Heart right ventricle (tissue), 16 donors: Measurements from ENCODE around the gene FFAR4. TPM values are rescaled to one million over a fixed set of nuclear protein-coding genes. Genes with fewer than 3 reads are reported as not detected.
"Not testable (repeated sequence)": the region's sequence is repeated elsewhere in the genome, so short reads cannot be mapped to it uniquely, and the experiment has no call there.

ENCODE experiments used
- ATAC-seq, 8 donors: fragments of 200-7000 bp; cut with Tn5 transposase; one replicate each; pipeline ENCODE4 v1.9.1; 2020; ENCODE audit warnings: mild to moderate bottlenecking in 8 of 8, moderate library complexity in 8 of 8, moderate number of reproducible peaks in 1 of 8
- DNase-seq, 2 donors: peaks; one replicate each; pipeline ENCODE4 v3.0.0-alpha.2; 2020
- H3K27ac ChIP-seq, 10 donors: fragments of 200-600 bp; sonication (generic) in 2 of 10; one replicate each; pipeline versions ENCODE4 v1.5.0 to v1.8.0; 2020 to 2022; ENCODE audit warnings: mild to moderate bottlenecking in 3 of 10
- H3K27me3 ChIP-seq, 7 donors: fragments of 200-600 bp; one replicate each; pipeline ENCODE4 v1.8.0; 2021 to 2022; ENCODE audit warnings: mild to moderate bottlenecking in 2 of 7
- H3K36me3 ChIP-seq, 9 donors: fragments of 200-600 bp; sonication (generic) in 1 of 9; one replicate each; pipeline versions ENCODE4 v1.5.0 to v1.8.0; 2020 to 2022; ENCODE audit warnings: mild to moderate bottlenecking in 2 of 9
- H3K4me1 ChIP-seq, 9 donors: fragments of 200-600 bp; sonication (generic) in 1 of 9; one replicate each; pipeline versions ENCODE4 v1.5.0 to v1.8.0; 2020 to 2022; ENCODE audit warnings: mild to moderate bottlenecking in 4 of 9
- H3K4me3 ChIP-seq, 10 donors: fragments of 200-600 bp; sonication (generic) in 2 of 10; one replicate each; pipeline versions ENCODE4 v1.5.0 to v1.8.0; 2020 to 2022; ENCODE audit warnings: mild to moderate bottlenecking in 7 of 10, moderate library complexity in 2 of 10
- H3K9me3 ChIP-seq, 11 donors: fragments of 200-600 bp in 10 of 11; sonication (generic) in 2 of 11; one replicate each; pipeline versions ENCODE4 v1.5.0 to v1.8.0; 2013 to 2022; ENCODE audit warnings: mild to moderate bottlenecking in 2 of 11, control low read depth in 1 of 11, moderate library complexity in 1 of 11
- WGBS, 2 donors: extraction: QIAGEN DNeasy Blood & Tissue Kit; methylation state at CpG; one replicate each; pipeline ENCODE4 v1.1.7; 2013; ENCODE audit warnings: inconsistent platforms in 1 of 2; 5-methylcytosine and 5-hydroxymethylcytosine counted together
- intact Hi-C, 10 donors: fragments of 100-400 bp; cut with DNase I; formaldehyde crosslinking; loops; one replicate each; pipeline versions ENCODE4 v1.11.1 to v1.14.2; 2022
- polyA plus RNA-seq, 2 donors: library from polyadenylated mRNA; stranded (reverse); fragments of 200-250 nt; gene quantifications; one replicate each; pipeline ENCODE4 v1.2.3, GENCODE V29; 2013
- total RNA-seq, 10 donors: library from RNA; stranded (reverse); fragmentation: NEBNext Ultra II Directional in 3 of 10; extraction: Animal tissue kit (Norgen Biotek cat#: 25700) in 3 of 10; gene quantifications; one replicate each; pipeline versions ENCODE4 v1.2.1 to v1.2.4, GENCODE V29; 2021 to 2023
- TF ChIP-seq, protein P1 (sequence below), 9 donors: fragments of 200-600 bp; sonication (generic) in 2 of 9; IDR thresholded peaks; one replicate each; pipeline versions ENCODE4 v1.5.0 to v1.8.0; 2021 to 2022; ENCODE audit warnings: antibody characterized with exemption in 9 of 9, mild to moderate bottlenecking in 5 of 9, moderate library complexity in 1 of 9
- donor health status: Arrhythmogenic right ventricular cardiomyopathy.
- donor health status: ischemic (EF 13 %, LVEDD 7.1; RV severe dilation, severe dysfunction).
- donor health status: healthy with polysubstance abuse.
- donor health status: DM: no; HTN: yes; CAD: no.
- donor health status: DM: no; HTN: no; CAD: no.
- donor health status: ischemic (EF 25% LVEDD 6.9; RV normal size, moderate dysfunction).
- donor health status: ischemic (EF 25% LVEDD 5.7; RV mildly dilated, moderate dysfunction).
- donor health status: healthy.
- donor health status: DM: yes; HTN: yes; CAD: no.
- donor health status: Ischemic cardiomyopathy.
- donor health status: ischemic (EF 35%, LVEDD 5.7; RV mildly dilated, moderate dysfunction).
- donor health status: nonischemic (EF 11% LVEDD 7.7; RV severe dilation, severe dysfunction).
- donor health status: DM: yes; HTN: yes; CAD: no.
- donor health status: PGD.
- donor health status: ischemic (EF 29% LVEDD 5.4; RV normal size, mild dysfunction).
- donor health status: nonischemic (EF 23%, LVEDD 6.1; RV moderate dilation, normal function).

FFAR4 gene
- total and polyA plus RNA-seq, 12 donors, result 0.07 to 0.37 (median 0.12) TPM; not detected in 6

DNA sequence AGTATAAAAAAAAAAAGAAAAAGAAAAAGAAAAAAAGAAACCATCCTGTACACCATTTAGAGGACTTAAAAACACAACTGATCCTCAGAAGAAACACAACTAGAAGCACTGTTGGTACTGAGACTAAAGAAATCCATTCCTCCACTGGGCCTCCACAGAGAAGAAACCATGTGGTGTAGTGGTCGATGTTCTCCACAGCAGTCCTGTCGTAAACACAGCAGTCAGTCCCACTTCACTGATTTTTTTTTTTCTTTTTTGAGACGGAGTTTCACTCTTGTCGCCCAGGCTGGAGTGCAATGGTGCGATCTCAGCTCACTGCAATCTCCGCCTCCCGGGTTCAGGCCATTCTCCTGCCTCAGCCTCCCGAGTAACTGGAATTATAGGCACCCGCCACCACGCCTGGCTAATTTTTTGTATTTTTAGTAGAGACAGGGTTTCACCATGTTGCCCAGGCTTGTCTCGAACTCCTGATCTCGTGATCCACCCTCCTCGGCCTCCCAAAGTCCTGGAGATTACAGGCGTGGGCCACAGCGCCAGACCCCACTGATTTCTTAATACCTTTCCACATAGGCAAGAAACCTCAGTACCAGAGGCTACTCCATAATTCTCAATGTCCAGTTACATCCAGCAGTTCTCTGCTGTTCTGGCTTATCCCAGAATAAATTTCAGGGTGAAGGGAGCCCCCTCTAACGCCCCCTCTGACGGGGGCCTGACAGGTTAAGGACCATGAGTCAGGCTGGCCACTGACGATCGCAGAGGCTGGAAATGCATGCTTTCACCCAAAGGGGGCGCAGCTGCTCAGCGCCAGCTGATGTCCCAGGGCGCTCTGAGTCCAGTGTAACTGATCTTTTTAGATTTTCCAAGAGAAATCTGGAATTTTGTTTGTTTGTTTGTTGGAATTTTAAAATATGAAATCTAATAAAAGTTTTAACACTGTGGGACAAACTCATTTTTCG, 24.8 kb upstream of the FFAR4 start:
- H3K4me3 ChIP-seq, result peak overlapping the region in 8 of 10 donors; percentile 17 to 49 (median 35)
- H3K9me3 ChIP-seq, result no peaks in the 10 kb centered on the region
- no peaks in the 10 kb centered on the region for H3K27me3 ChIP-seq
- 55 to 58% methylated on average over 23 of the region's 23 CpGs for WGBS, 2 donors
- TF ChIP-seq, protein P1, sequence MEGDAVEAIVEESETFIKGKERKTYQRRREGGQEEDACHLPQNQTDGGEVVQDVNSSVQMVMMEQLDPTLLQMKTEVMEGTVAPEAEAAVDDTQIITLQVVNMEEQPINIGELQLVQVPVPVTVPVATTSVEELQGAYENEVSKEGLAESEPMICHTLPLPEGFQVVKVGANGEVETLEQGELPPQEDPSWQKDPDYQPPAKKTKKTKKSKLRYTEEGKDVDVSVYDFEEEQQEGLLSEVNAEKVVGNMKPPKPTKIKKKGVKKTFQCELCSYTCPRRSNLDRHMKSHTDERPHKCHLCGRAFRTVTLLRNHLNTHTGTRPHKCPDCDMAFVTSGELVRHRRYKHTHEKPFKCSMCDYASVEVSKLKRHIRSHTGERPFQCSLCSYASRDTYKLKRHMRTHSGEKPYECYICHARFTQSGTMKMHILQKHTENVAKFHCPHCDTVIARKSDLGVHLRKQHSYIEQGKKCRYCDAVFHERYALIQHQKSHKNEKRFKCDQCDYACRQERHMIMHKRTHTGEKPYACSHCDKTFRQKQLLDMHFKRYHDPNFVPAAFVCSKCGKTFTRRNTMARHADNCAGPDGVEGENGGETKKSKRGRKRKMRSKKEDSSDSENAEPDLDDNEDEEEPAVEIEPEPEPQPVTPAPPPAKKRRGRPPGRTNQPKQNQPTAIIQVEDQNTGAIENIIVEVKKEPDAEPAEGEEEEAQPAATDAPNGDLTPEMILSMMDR (IDR thresholded peaks at IDR 0.05), result peak; percentile 64 to 90 (median 85)
- intact Hi-C loops, result no loop called here
- H3K36me3 ChIP-seq, result no peaks in the 10 kb centered on the region
- H3K27ac ChIP-seq, result peak overlapping the region in 5 of 10 donors; percentile 10 to 65 (median 42)
- ATAC-seq, result peak; percentile 84 to 95 (median 89)
- peaks cover 0 to 14% (median 8%) of the 10 kb centered on the region in 9 donors for H3K4me1 ChIP-seq
- peak; percentile 33 to 41 for DNase-seq

- Histone ChIP-seq H3K4me3 (peak overlapping the region in 8 of 10 donors; percentile 17 to 49 (median 35)), H3K4me1 (peaks cover 0 to 14% (median 8%) of the 10 kb centered on the region in 9 donors), H3K36me3 (no peaks in the 10 kb centered on the region), H3K9me3 (no peaks in the 10 kb centered on the region), H3K27me3 (no peaks in the 10 kb centered on the region), H3K27ac (peak overlapping the region in 5 of 10 donors; percentile 10 to 65 (median 42))
- intact Hi-C loops, result no loop called here
- 6% methylated on average over 10 of the region's 10 CpGs for WGBS, 2 donors
- peak; percentile 71 to 76 for DNase-seq
- ATAC-seq, result peak; percentile 91 to 99 (median 96)
- TF ChIP-seq, protein P1 (IDR thresholded peaks at IDR 0.05), result peak in 3 of 9 donors; percentile 1 to 24 (median 9)
Measured at GRCh38 chr10:93542358-93542791, 24.1 kb upstream of the FFAR4 start.

DNA sequence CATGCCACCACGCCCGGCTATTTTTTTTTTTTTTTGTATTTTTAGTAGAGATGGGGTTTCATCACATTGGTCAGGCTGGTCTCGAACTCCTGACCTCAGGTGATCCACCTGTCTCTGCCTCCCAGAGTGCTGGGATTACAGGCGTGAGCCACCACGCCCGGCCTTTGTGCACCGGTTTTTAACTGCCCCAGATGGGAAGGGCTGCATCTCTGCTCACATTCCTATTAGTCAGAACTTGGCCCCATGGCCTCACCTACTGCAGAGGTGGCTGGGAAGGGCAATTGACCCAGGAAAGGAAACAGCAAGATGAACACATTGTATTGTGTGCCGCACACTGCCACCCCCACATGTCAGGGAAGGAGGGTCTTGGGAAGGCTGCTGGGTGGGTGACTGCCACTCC, 19.5 kb upstream of the FFAR4 start:
- not testable (repeated sequence) for H3K4me3 ChIP-seq, ATAC-seq, H3K9me3 ChIP-seq, H3K36me3 ChIP-seq, H3K27me3 ChIP-seq, H3K27ac ChIP-seq, DNase-seq
- 86 to 88% methylated on average over 8 of the region's 8 CpGs for WGBS, 2 donors
- intact Hi-C loops, result loop anchor here in 1 of 10 donors (5.0 kb wide), 1 partner anchor 135 kb away; no protein-coding TSS in a partner anchor
- peaks cover 0 to 11% (median 8%) of the 10 kb centered on the region in 9 donors for H3K4me1 ChIP-seq

GRCh38 chr10:93547522-93547921, 18.9 kb upstream of the FFAR4 start:
- TF ChIP-seq, protein P1 (IDR thresholded peaks at IDR 0.05), result no peak
- H3K36me3 ChIP-seq, result no peaks in the 10 kb centered on the region
- H3K27me3 ChIP-seq, result no peaks in the 10 kb centered on the region
- H3K4me1 ChIP-seq, result peaks cover 0 to 6% (median 4%) of the 10 kb centered on the region in 9 donors
- no peaks in the 10 kb centered on the region for H3K9me3 ChIP-seq
- intact Hi-C loops, result loop anchor here in 1 of 10 donors (5.0 kb wide), 1 partner anchor 135 kb away; no protein-coding TSS in a partner anchor
- ATAC-seq (no peak), DNase-seq (no peak)
- H3K27ac ChIP-seq, result no peak overlapping the region
- H3K4me3 ChIP-seq, result no peak overlapping the region
